B cell (primary cell): ENCODE data around the gene STX8. TPM values are rescaled to one million over a fixed set of nuclear protein-coding genes. Genes with fewer than 3 reads are reported as not detected.

ENCODE experiments used
- ATAC-seq: fragments of 200-7000 bp; cut with Tn5 transposase; one replicate; pipeline ENCODE4 v1.10.0; 2021; ENCODE audit warnings: low read depth, mild to moderate bottlenecking, moderate number of reproducible peaks, moderate library complexity
- CTCF ChIA-PET: fragments of 350-600 bp; sonication (Branson Sonifier 250); formaldehyde crosslinking; loops from one replicate; lab custom pipeline; 2021; ENCODE audit warnings: antibody characterized with exemption, inconsistent platforms; lab: Charles Lee
- POLR2A ChIA-PET: fragments of 350-600 bp; sonication (Branson Sonifier 250); formaldehyde crosslinking; loops from one replicate; lab custom pipeline; 2021; ENCODE audit warnings: antibody characterized with exemption; lab: Charles Lee
- DNase-seq: peaks from one replicate; pipeline ENCODE4 v3.0.0; 2013
- H2AFZ ChIP-seq: 2 replicates; pipeline ENCODE4 v1.6.1; 2012; ENCODE audit warnings: mild to moderate bottlenecking, low read depth, low read length; ENCODE audit not compliant: insufficient read depth, poor library complexity, severe bottlenecking
- H3K27ac ChIP-seq, 2 donors: 1 replicate in 1 of 2; 2 replicates in 1 of 2; pipeline ENCODE4 v1.5.1; 2012 to 2013; ENCODE audit warnings: low read length in 2 of 2, mild to moderate bottlenecking in 2 of 2, moderate library complexity in 1 of 2
- H3K27me3 ChIP-seq, 4 experiments: fragments of 200-600 bp in 1 of 4; sonication (generic) in 1 of 4; replicated peaks in 1 of 4; 1 replicate in 2 of 4; 2 replicates in 2 of 4; pipeline versions ENCODE4 v1.6.1 to v1.7.0; 2013 to 2016; ENCODE audit warnings: low read length in 3 of 4, mild to moderate bottlenecking in 2 of 4, mixed read lengths in 1 of 4, moderate library complexity in 1 of 4; ENCODE audit not compliant: insufficient read depth in 4 of 4, control insufficient read depth in 3 of 4; ENCODE audit errors: control extremely low read depth in 1 of 4
- H3K36me3 ChIP-seq, 2 experiments: replicated peaks in 1 of 2; 1 replicate in 1 of 2; 2 replicates in 1 of 2; pipeline versions ENCODE4 v1.6.1 to v1.7.1; 2013; ENCODE audit warnings: low read length in 1 of 2; ENCODE audit not compliant: insufficient read depth in 2 of 2, control insufficient read depth in 1 of 2; ENCODE audit errors: control extremely low read depth in 1 of 2, extremely low read depth in 1 of 2
- H3K4me1 ChIP-seq, 2 donors: fragments of 200-600 bp in 1 of 2; sonication (generic) in 1 of 2; 1 replicate in 1 of 2; 2 replicates in 1 of 2; pipeline versions ENCODE4 v1.5.1 to v1.6.1; 2013 to 2017; ENCODE audit warnings: low read length in 2 of 2; ENCODE audit not compliant: control insufficient read depth in 2 of 2, insufficient read depth in 2 of 2
- H3K4me2 ChIP-seq: replicated peaks from 2 replicates; pipeline ENCODE3; 2012; ENCODE audit warnings: mild to moderate bottlenecking, low read depth, low read length; ENCODE audit not compliant: poor library complexity, severe bottlenecking
- H3K4me3 ChIP-seq, 5 experiments: fragments of 200-600 bp in 1 of 5; sonication (generic) in 1 of 5; 1 replicate in 3 of 5; 2 replicates in 2 of 5; pipeline versions ENCODE4 v1.5.1 to v1.7.0; 2011 to 2016; ENCODE audit warnings: low read length in 4 of 5, mild to moderate bottlenecking in 4 of 5, low read depth in 2 of 5, control low read depth in 1 of 5, moderate library complexity in 1 of 5; ENCODE audit not compliant: insufficient read depth in 1 of 5; ENCODE audit errors: control extremely low read depth in 1 of 5, extremely low read depth in 1 of 5
- H3K79me2 ChIP-seq: fragments of 200-600 bp; sonication (generic); one replicate; pipeline ENCODE4 v1.6.0; 2016; ENCODE audit warnings: low read length; ENCODE audit not compliant: control insufficient read depth, insufficient read depth
- H3K9ac ChIP-seq: fragments of 200-600 bp; sonication (generic); 2 replicates; pipeline ENCODE4 v1.6.1; 2017; ENCODE audit warnings: mild to moderate bottlenecking, low read length, moderate library complexity
- H3K9me3 ChIP-seq, 3 donors: one replicate each; pipeline versions ENCODE4 v1.6.1 to v1.7.1; 2013; ENCODE audit warnings: low read length in 2 of 3; ENCODE audit not compliant: control insufficient read depth in 2 of 3, insufficient read depth in 1 of 3; ENCODE audit errors: control extremely low read depth in 1 of 3
- H4K20me1 ChIP-seq: 2 replicates; pipeline ENCODE4 v1.6.0; 2012; ENCODE audit warnings: mild to moderate bottlenecking, low read length; ENCODE audit not compliant: insufficient read depth, control insufficient read depth, poor library complexity, severe bottlenecking
- H3K27ac Mint-ChIP-seq: one replicate; pipeline ENCODE4 v1.8.0; 2021; ENCODE audit warnings: mixed read lengths
- H3K27me3 Mint-ChIP-seq: one replicate; pipeline ENCODE4 v1.8.0; 2021; ENCODE audit warnings: mixed read lengths
- H3K4me1 Mint-ChIP-seq: one replicate; pipeline ENCODE4 v1.8.0; 2021; ENCODE audit warnings: mixed read lengths
- H3K4me3 Mint-ChIP-seq: one replicate; pipeline ENCODE4 v1.8.0; 2021; ENCODE audit warnings: mixed read lengths
- H3K9me3 Mint-ChIP-seq: one replicate; pipeline ENCODE4 v1.8.0; 2022; ENCODE audit warnings: mixed read lengths; ENCODE audit not compliant: insufficient read depth
- CTCF ChIP-seq: fragments of 200-600 bp; IDR thresholded peaks from one replicate; pipeline ENCODE4 v1.8.0; 2022; ENCODE audit warnings: antibody characterized with exemption, mild to moderate bottlenecking
- EZH2 ChIP-seq: IDR thresholded peaks from 2 replicates; pipeline ENCODE4 v1.6.1; 2012; ENCODE audit warnings: borderline replicate concordance, low read depth, mild to moderate bottlenecking, moderate library complexity, low read length; ENCODE audit not compliant: insufficient read depth, poor library complexity, severe bottlenecking
- WGBS: methylation state at CpG from one replicate; pipeline ENCODE4 v1.1.5; 2013; ENCODE audit warnings: missing lambda C conversion rate; ENCODE audit not compliant: insufficient coverage; 5-methylcytosine and 5-hydroxymethylcytosine counted together
- intact Hi-C: fragments of 100-400 bp; cut with micrococcal nuclease; formaldehyde crosslinking; loops from one replicate; pipeline ENCODE4 v1.10.0; 2022
- polyA plus RNA-seq: library from polyadenylated mRNA; depleted of rRNA; stranded (reverse); fragments of >200 nt; gene quantifications from 2 replicates; pipeline ENCODE4 v1.2.3, GENCODE V29; 2012
- total RNA-seq, 2 donors: library from RNA; stranded (reverse); fragments of 120-200 nt in 1 of 2; gene quantifications; 1 replicate in 1 of 2; 2 replicates in 1 of 2; pipeline versions ENCODE4 v1.2.3 to v1.2.4, GENCODE V29; 2013 to 2022

The STX8 gene
- total and polyA plus RNA-seq, 2 donors (not counting 1 experiment from before 2014, with no cell fraction given) = 35.8 to 61.5 TPM

GRCh38 chr17:9230861-9231260 lies 344.8 kb downstream of the STX8 start:
- CTCF ChIA-PET = no interaction called here
- intact Hi-C loops = no loop called here
- WGBS = 88% methylated on average over 11 of the region's 11 CpGs

GRCh38 chr17:9230346-9230745 lies 345.3 kb downstream of the STX8 start:
- Histone ChIP-seq H3K36me3 (no peaks in the 10 kb centered on the region), H3K4me3 (no peak overlapping the region), H3K27me3 (peaks cover 0 to 21% (median 1%) of the 10 kb centered on the region in 4 experiments), H3K9me3 (peaks cover 0 to 7% (median 0%) of the 10 kb centered on the region in 3 donors), H3K4me1 (peaks cover 0 to 5% of the 10 kb centered on the region in 2 donors), H3K4me2 (no peak overlapping the region), H3K9ac (no peak overlapping the region), H3K79me2 (no peaks in the 10 kb centered on the region), H2AFZ (no peak overlapping the region), H3K27ac (no peak overlapping the region), H4K20me1 (no peaks in the 10 kb centered on the region)
- Mint-ChIP-seq H3K27ac (no peak overlapping the region), H3K9me3 (no peaks in the 10 kb centered on the region), H3K27me3 (peaks cover 12% of the 10 kb centered on the region), H3K4me3 (no peak overlapping the region), H3K4me1 (no peaks in the 10 kb centered on the region)
- POLR2A ChIA-PET = no interaction called here
- intact Hi-C loops = no loop called here
- WGBS = 82% methylated on average over 15 of the region's 15 CpGs
- TF ChIP-seq EZH2 (no peak), CTCF (no peak)
- CTCF ChIA-PET = no interaction called here
- DNase-seq (no peak), ATAC-seq (no peak)

More at GRCh38 chr17:9230861-9231260, 344.8 kb downstream of the STX8 start:
- TF ChIP-seq CTCF (no peak), EZH2 (no peak)
- H3K27ac Mint-ChIP-seq = no peak overlapping the region
- ATAC-seq = no peak
- H3K4me3 ChIP-seq = no peak overlapping the region
- H2AFZ ChIP-seq = no peak overlapping the region
- H3K4me3 Mint-ChIP-seq = no peak overlapping the region
- DNase-seq = no peak
- H3K27me3 ChIP-seq = peaks cover 0 to 22% (median 1%) of the 10 kb centered on the region in 4 experiments
- POLR2A ChIA-PET = no interaction called here
- no peaks in the 10 kb centered on the region for H3K4me1 Mint-ChIP-seq
- H3K36me3 ChIP-seq = no peaks in the 10 kb centered on the region
- H3K9me3 ChIP-seq = peaks cover 0 to 7% (median 0%) of the 10 kb centered on the region in 3 donors
- no peak overlapping the region for H3K9ac ChIP-seq
- H3K4me2 ChIP-seq = no peak overlapping the region
- peaks cover 0 to 5% of the 10 kb centered on the region in 2 donors for H3K4me1 ChIP-seq
- H3K27ac ChIP-seq = no peak overlapping the region
- no peaks in the 10 kb centered on the region for H4K20me1 ChIP-seq
- peaks cover 13% of the 10 kb centered on the region for H3K27me3 Mint-ChIP-seq
- H3K79me2 ChIP-seq = no peaks in the 10 kb centered on the region
- H3K9me3 Mint-ChIP-seq = no peaks in the 10 kb centered on the region
